ENCODE measurements around the gene AJUBA.

DNA sequence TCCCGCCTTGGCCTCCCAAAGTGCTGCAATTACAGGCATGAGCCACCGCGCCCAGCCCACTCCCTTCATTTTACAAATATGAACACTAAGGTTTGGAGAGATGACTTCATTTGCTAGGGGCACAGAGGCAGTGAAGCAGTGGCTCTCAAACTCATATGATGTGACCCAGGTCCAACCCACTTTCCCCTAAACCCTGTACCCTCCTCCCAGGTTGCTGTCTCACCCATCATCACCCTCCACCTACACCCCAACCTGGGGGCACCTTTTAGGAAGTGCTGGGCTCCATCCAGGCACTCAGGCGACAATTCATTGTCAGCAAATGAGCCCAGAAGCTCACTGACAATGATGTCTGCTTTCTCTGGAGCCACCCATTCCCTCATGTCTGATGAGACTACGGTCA, 58.6 kb downstream of the AJUBA start:
- TF ChIP-seq POLR2A (IDR thresholded peaks at IDR 0.05; ENCODE audit: low read length) = no peak
- TF ChIP-seq GATA1 (IDR thresholded peaks at IDR 0.05; ENCODE audit: low read depth, low read length) = no peak

Data from erythroblast (primary cell).